ENCODE data around the gene PROC. TPM values are rescaled to one million over a fixed set of nuclear protein-coding genes. Genes with fewer than 3 reads are reported as not detected.

Gene PROC
- 10 to 100 TPM in 1 of 4 donors, 1 to 10 TPM in 3; 1.0 to 26.3 (median 4.9) TPM for polyA plus RNA-seq
- long read RNA-seq, donor 1 = 0 reads
- long read RNA-seq, donor 2 = 0 reads
- long read RNA-seq, donor 3 = 0 reads
- long read RNA-seq, donor 4 = 0 reads
- long read RNA-seq, donor 5 = 0 reads
- long read RNA-seq, donor 6 = 0 reads
- long read RNA-seq, donor 7 = 0 reads
- long read RNA-seq, donor 8 = 0 reads
- long read RNA-seq, donor 9 = 0 reads
- long read RNA-seq, donor 10, partial matches to known transcripts = 23 of 23 reads
- long read RNA-seq, donor 10, other reads (novel, unspliced or antisense) = 0 of 23 reads

DNA sequence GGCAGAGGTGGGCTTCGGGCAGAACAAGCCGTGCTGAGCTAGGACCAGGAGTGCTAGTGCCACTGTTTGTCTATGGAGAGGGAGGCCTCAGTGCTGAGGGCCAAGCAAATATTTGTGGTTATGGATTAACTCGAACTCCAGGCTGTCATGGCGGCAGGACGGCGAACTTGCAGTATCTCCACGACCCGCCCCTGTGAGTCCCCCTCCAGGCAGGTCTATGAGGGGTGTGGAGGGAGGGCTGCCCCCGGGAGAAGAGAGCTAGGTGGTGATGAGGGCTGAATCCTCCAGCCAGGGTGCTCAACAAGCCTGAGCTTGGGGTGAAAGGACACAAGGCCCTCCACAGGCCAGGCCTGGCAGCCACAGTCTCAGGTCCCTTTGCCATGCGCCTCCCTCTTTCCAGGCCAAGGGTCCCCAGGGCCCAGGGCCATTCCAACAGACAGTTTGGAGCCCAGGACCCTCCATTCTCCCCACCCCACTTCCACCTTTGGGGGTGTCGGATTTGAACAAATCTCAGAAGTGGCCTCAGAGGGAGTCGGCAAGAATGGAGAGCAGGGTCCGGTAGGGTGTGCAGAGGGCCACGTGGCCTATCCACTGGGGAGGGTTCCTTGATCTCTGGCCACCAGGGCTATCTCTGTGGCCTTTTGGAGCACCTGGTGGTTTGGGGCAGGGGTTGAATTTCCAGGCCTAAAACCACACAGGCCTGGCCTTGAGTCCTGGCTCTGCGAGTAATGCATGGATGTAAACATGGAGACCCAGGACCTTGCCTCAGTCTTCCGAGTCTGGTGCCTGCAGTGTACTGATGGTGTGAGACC, at the start of gene PROC:
Gene PROC, plus strand, starts transcription at position 128 of the 812 bp plus-strand sequence. CDS start 1,516 bp downstream, outside the sequence.
- WGBS, 3 donors = 87 to 89% (median 89%) methylated on average over 16 of the region's 16 CpGs
- DNase-seq (no peak), FAIRE-seq (no peak)
- Histone ChIP-seq H3K27me3 (ENCODE audit: control insufficient read depth in 3 of 3, insufficient read depth in 3 of 3, low read length in 3 of 3) (peaks cover 0 to 14% (median 5%) of the 10 kb centered on the region in 3 donors), H3K4me1 (ENCODE audit: control insufficient read depth in 3 of 3, insufficient read depth in 2 of 3, low read depth in 1 of 3, low read length in 2 of 3) (peaks cover 0 to 19% (median 0%) of the 10 kb centered on the region in 3 donors), H3K9me3 (ENCODE audit: control insufficient read depth in 2 of 2, insufficient read depth in 1 of 2, low read depth in 1 of 2, low read length in 1 of 2) (no peaks in the 10 kb centered on the region), H3K27ac (ENCODE audit: low read depth in 1 of 3, low read length in 2 of 3) (no peak within 1 kb of the TSS), H3K36me3 (ENCODE audit: control insufficient read depth in 3 of 3, insufficient read depth in 2 of 3, low read depth in 1 of 3, low read length in 3 of 3) (no peaks in the 10 kb centered on the region), H3K4me3 (ENCODE audit: low read depth in 1 of 3, low read length in 3 of 3) (no peak within 1 kb of the TSS)

DNA sequence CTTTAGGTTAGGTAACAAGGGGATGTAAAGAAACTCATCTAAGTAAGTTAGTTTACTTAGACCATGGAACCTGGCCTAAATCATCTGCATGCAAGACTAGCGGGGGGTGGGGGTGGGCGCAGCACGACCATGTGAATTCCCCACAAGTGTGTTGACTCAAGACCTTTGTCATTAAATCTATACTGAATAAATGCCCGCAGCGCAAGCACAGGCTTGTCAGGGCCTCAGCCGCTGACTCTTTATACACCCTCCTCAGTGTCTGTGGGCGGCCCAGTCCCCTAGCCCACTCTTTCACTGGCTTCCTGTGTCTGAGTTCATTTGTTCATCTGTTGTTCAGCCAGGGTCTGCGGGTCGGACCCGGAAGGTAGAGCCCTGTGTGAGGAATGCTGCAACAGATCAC, 48.2 kb upstream of the PROC start:
- FAIRE-seq = no peak
- Histone ChIP-seq H3K9me3 (ENCODE audit: control insufficient read depth in 2 of 2, insufficient read depth in 1 of 2, low read depth in 1 of 2, low read length in 1 of 2) (peaks cover 0 to 46% of the 10 kb centered on the region in 2 donors), H3K4me1 (ENCODE audit: control insufficient read depth in 3 of 3, insufficient read depth in 2 of 3, low read depth in 1 of 3, low read length in 2 of 3) (peaks cover 0 to 4% (median 2%) of the 10 kb centered on the region in 3 donors), H3K27me3 (ENCODE audit: control insufficient read depth in 3 of 3, insufficient read depth in 3 of 3, low read length in 3 of 3) (no peaks in the 10 kb centered on the region), H3K4me3 (ENCODE audit: low read depth in 1 of 3, low read length in 3 of 3) (no peak overlapping the region), H3K27ac (ENCODE audit: low read depth in 1 of 3, low read length in 2 of 3) (no peak overlapping the region), H3K36me3 (ENCODE audit: control insufficient read depth in 3 of 3, insufficient read depth in 2 of 3, low read depth in 1 of 3, low read length in 3 of 3) (peaks cover 0 to 10% (median 3%) of the 10 kb centered on the region in 3 donors)
- WGBS, 3 donors = 97 to 98% (median 97%) methylated on average over 10 of the region's 10 CpGs
- no peak for DNase-seq

DNA sequence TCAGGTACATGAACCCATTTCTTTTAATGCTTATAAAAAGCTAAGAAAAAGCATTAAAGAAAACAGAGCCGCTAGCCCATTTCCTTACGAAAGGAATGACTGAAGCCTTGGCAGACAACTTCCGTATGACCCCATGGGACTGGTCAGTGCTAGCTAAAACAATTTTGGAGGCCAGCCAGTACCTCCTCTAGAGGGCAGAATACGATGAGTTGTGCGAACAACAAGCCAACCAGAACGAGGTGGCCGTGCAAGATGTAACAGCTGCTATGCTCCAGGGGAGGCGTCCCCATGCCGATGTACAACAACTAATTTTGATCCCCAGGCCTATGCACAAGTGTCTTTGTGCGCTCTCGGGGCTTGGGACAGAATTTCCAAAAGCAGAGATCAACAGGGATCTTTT, 47.2 kb upstream of the PROC start:
- Histone ChIP-seq H3K4me1 (ENCODE audit: control insufficient read depth in 3 of 3, insufficient read depth in 2 of 3, low read depth in 1 of 3, low read length in 2 of 3) (peaks cover 0 to 2% (median 0%) of the 10 kb centered on the region in 3 donors), H3K36me3 (ENCODE audit: control insufficient read depth in 3 of 3, insufficient read depth in 2 of 3, low read depth in 1 of 3, low read length in 3 of 3) (peaks cover 0 to 7% (median 3%) of the 10 kb centered on the region in 3 donors), H3K27me3 (ENCODE audit: control insufficient read depth in 3 of 3, insufficient read depth in 3 of 3, low read length in 3 of 3) (no peaks in the 10 kb centered on the region), H3K27ac (ENCODE audit: low read depth in 1 of 3, low read length in 2 of 3) (no peak overlapping the region), H3K9me3 (ENCODE audit: control insufficient read depth in 2 of 2, insufficient read depth in 1 of 2, low read depth in 1 of 2, low read length in 1 of 2) (peaks cover 0 to 56% of the 10 kb centered on the region in 2 donors), H3K4me3 (ENCODE audit: low read depth in 1 of 3, low read length in 3 of 3) (no peak overlapping the region)
- FAIRE-seq (no peak), DNase-seq (no peak)
- 93 to 99% (median 97%) methylated on average over 11 of the region's 11 CpGs for WGBS, 3 donors

DNA sequence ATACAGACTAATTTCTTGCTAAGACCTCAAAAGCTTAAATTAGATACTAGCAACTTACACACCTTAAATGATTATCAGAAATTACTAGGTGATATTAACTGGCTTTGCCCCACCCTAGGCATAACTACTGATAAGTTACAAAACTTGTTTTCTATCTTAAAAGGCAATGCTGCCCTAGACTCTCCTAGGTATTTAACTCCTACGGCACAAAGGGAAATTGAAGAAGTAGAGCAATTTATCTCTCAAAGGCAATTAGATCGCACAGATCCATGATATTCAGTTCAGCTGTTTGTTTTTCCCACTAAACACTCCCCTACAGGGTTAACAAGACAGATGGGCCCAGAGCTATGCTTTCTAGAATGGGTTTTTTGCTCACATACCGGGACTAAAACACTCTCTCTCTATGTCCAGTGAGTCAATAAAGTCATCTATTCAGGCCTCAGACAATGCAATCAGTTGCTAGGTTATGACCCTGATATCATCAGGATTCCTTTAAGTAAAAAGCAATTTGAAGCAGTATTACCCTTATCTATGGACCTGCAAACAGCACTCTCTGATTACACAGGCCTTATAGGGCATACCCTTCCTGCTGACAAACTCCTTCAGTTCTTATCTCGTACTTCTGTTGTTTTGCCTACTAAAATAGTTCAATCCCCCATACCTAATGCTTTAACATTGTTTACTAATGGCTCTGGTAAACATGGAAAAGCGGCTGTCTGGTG, 44.7 kb upstream of the PROC start:
- Histone ChIP-seq H3K27ac (ENCODE audit: low read depth in 1 of 3, low read length in 2 of 3) (no peak overlapping the region), H3K9me3 (ENCODE audit: control insufficient read depth in 2 of 2, insufficient read depth in 1 of 2, low read depth in 1 of 2, low read length in 1 of 2) (peaks cover 0 to 67% of the 10 kb centered on the region in 2 donors), H3K4me3 (ENCODE audit: low read depth in 1 of 3, low read length in 3 of 3) (no peak overlapping the region), H3K27me3 (ENCODE audit: control insufficient read depth in 3 of 3, insufficient read depth in 3 of 3, low read length in 3 of 3) (no peaks in the 10 kb centered on the region), H3K36me3 (ENCODE audit: control insufficient read depth in 3 of 3, insufficient read depth in 2 of 3, low read depth in 1 of 3, low read length in 3 of 3) (peaks cover 0 to 15% (median 3%) of the 10 kb centered on the region in 3 donors), H3K4me1 (ENCODE audit: control insufficient read depth in 3 of 3, insufficient read depth in 2 of 3, low read depth in 1 of 3, low read length in 2 of 3) (peaks cover 0 to 2% (median 0%) of the 10 kb centered on the region in 3 donors)
- DNase-seq = peak in 1 of 2 donors; percentile 48
- 50 to 71% (median 66%) methylated on average over 5 of the region's 5 CpGs for WGBS, 3 donors
- no peak for FAIRE-seq

DNA sequence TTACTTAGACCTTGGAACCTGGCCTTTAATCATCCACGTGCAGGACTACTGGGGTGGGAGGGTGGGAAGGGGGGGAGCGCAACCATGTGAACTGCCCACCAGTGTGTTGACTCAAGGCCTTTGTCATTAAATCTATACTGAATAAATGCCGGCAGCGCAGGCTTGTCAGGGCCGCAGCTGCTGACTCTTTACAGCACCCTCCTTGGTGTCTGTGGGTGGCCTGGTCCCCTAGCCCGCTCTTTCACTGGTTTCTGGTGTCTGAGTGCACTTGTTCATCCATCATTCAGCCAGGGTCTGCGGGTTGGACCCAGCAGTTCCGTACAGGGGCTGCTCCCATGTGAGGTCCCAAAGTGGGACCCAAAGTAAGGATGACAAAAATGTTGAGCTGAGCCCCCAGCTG, 42.0 kb upstream of the PROC start:
- WGBS, 3 donors = 89 to 94% (median 89%) methylated on average over 8 of the region's 8 CpGs
- Histone ChIP-seq H3K27me3 (ENCODE audit: control insufficient read depth in 3 of 3, insufficient read depth in 3 of 3, low read length in 3 of 3) (no peaks in the 10 kb centered on the region), H3K9me3 (ENCODE audit: control insufficient read depth in 2 of 2, insufficient read depth in 1 of 2, low read depth in 1 of 2, low read length in 1 of 2) (peaks cover 0 to 50% of the 10 kb centered on the region in 2 donors), H3K36me3 (ENCODE audit: control insufficient read depth in 3 of 3, insufficient read depth in 2 of 3, low read depth in 1 of 3, low read length in 3 of 3) (peaks cover 0 to 11% (median 0%) of the 10 kb centered on the region in 3 donors), H3K4me3 (ENCODE audit: low read depth in 1 of 3, low read length in 3 of 3) (no peak overlapping the region), H3K27ac (ENCODE audit: low read depth in 1 of 3, low read length in 2 of 3) (no peak overlapping the region), H3K4me1 (ENCODE audit: control insufficient read depth in 3 of 3, insufficient read depth in 2 of 3, low read depth in 1 of 3, low read length in 2 of 3) (peaks cover 0 to 2% (median 0%) of the 10 kb centered on the region in 3 donors)
- FAIRE-seq = no peak
- no peak for DNase-seq

DNA sequence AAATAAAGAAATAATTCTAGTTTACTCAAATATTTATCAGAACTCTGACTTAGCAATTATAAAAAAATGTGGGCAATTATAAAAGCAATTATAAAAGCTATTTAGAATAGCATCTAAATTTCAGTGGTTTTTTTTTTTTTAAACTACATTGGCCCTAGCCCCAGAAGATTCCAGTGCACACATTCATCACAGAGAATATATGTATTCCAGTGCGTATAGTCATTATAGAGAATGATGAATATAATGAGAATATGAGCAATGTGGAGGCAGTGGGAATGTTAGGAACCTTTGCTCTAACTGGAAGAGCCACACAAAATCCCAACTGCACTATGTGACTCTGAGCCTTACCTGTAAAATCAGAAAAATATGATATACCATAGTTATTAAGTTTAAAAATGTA, 41.0 kb upstream of the PROC start:
- no peaks in the 10 kb centered on the region for H3K27me3 ChIP-seq (ENCODE audit: control insufficient read depth in 3 of 3, insufficient read depth in 3 of 3, low read length in 3 of 3)
- H3K36me3 ChIP-seq (ENCODE audit: control insufficient read depth in 3 of 3, insufficient read depth in 2 of 3, low read depth in 1 of 3, low read length in 3 of 3) = peaks cover 0 to 8% (median 0%) of the 10 kb centered on the region in 3 donors
- H3K27ac ChIP-seq (ENCODE audit: low read depth in 1 of 3, low read length in 2 of 3) = no peak overlapping the region
- no peak overlapping the region for H3K4me3 ChIP-seq (ENCODE audit: low read depth in 1 of 3, low read length in 3 of 3)
- WGBS, 3 donors = 87 to 98% (median 95%) methylated on average over 1 of the region's 1 CpG
- DNase-seq = no peak
- H3K4me1 ChIP-seq (ENCODE audit: control insufficient read depth in 3 of 3, insufficient read depth in 2 of 3, low read depth in 1 of 3, low read length in 2 of 3) = peaks cover 0 to 2% (median 0%) of the 10 kb centered on the region in 3 donors
- H3K9me3 ChIP-seq (ENCODE audit: control insufficient read depth in 2 of 2, insufficient read depth in 1 of 2, low read depth in 1 of 2, low read length in 1 of 2) = peaks cover 0 to 41% of the 10 kb centered on the region in 2 donors
- no peak for FAIRE-seq

DNA sequence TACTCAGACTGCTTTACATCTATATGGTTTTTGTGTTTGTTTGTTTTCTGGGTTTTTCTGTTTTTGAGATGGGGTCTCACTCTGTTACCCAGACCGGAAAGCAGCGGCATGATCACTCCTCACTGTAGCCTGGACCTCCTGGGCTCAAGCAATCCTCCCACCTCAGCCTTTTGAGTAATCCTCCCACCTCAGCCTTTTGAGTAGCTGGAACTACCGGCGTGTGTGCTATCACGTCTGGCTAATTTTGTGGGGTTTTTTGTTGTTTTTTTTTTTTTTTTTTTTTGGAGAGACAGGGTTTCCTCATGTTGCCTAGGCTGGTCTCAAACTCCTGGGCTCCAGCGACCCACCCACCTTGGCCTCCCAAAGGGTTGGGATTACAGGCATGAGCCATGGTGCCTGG, 39.5 kb upstream of the PROC start:
- DNase-seq (no peak), FAIRE-seq (no peak)
- Histone ChIP-seq H3K27me3 (ENCODE audit: control insufficient read depth in 3 of 3, insufficient read depth in 3 of 3, low read length in 3 of 3) (no peaks in the 10 kb centered on the region), H3K4me1 (ENCODE audit: control insufficient read depth in 3 of 3, insufficient read depth in 2 of 3, low read depth in 1 of 3, low read length in 2 of 3) (peaks cover 0 to 2% (median 0%) of the 10 kb centered on the region in 3 donors), H3K4me3 (ENCODE audit: low read depth in 1 of 3, low read length in 3 of 3) (no peak overlapping the region), H3K36me3 (ENCODE audit: control insufficient read depth in 3 of 3, insufficient read depth in 2 of 3, low read depth in 1 of 3, low read length in 3 of 3) (peaks cover 0 to 11% (median 0%) of the 10 kb centered on the region in 3 donors), H3K9me3 (ENCODE audit: control insufficient read depth in 2 of 2, insufficient read depth in 1 of 2, low read depth in 1 of 2, low read length in 1 of 2) (peaks cover 0 to 29% of the 10 kb centered on the region in 2 donors), H3K27ac (ENCODE audit: low read depth in 1 of 3, low read length in 2 of 3) (no peak overlapping the region)
- 91 to 96% (median 91%) methylated on average over 6 of the region's 6 CpGs for WGBS, 3 donors

Data from small intestine (tissue), 16 donors.